Heart right ventricle (tissue), 16 donors: ENCODE results near the gene ARID2. TPM values are rescaled to one million over a fixed set of nuclear protein-coding genes. Genes with fewer than 3 reads are reported as not detected.

Experiments
- ATAC-seq, 8 donors: fragments of 200-7000 bp; cut with Tn5 transposase; one replicate each; pipeline ENCODE4 v1.9.1; 2020; ENCODE audit warnings: mild to moderate bottlenecking in 8 of 8, moderate library complexity in 8 of 8, moderate number of reproducible peaks in 1 of 8
- DNase-seq, 2 donors: peaks; one replicate each; pipeline ENCODE4 v3.0.0-alpha.2; 2020
- H3K27ac ChIP-seq, 10 donors: fragments of 200-600 bp; sonication (generic) in 2 of 10; one replicate each; pipeline versions ENCODE4 v1.5.0 to v1.8.0; 2020 to 2022; ENCODE audit warnings: mild to moderate bottlenecking in 3 of 10
- H3K27me3 ChIP-seq, 7 donors: fragments of 200-600 bp; one replicate each; pipeline ENCODE4 v1.8.0; 2021 to 2022; ENCODE audit warnings: mild to moderate bottlenecking in 2 of 7
- H3K36me3 ChIP-seq, 9 donors: fragments of 200-600 bp; sonication (generic) in 1 of 9; one replicate each; pipeline versions ENCODE4 v1.5.0 to v1.8.0; 2020 to 2022; ENCODE audit warnings: mild to moderate bottlenecking in 2 of 9
- H3K4me1 ChIP-seq, 9 donors: fragments of 200-600 bp; sonication (generic) in 1 of 9; one replicate each; pipeline versions ENCODE4 v1.5.0 to v1.8.0; 2020 to 2022; ENCODE audit warnings: mild to moderate bottlenecking in 4 of 9
- H3K4me3 ChIP-seq, 10 donors: fragments of 200-600 bp; sonication (generic) in 2 of 10; one replicate each; pipeline versions ENCODE4 v1.5.0 to v1.8.0; 2020 to 2022; ENCODE audit warnings: mild to moderate bottlenecking in 7 of 10, moderate library complexity in 2 of 10
- H3K9me3 ChIP-seq, 11 donors: fragments of 200-600 bp in 10 of 11; sonication (generic) in 2 of 11; one replicate each; pipeline versions ENCODE4 v1.5.0 to v1.8.0; 2013 to 2022; ENCODE audit warnings: mild to moderate bottlenecking in 2 of 11, control low read depth in 1 of 11, moderate library complexity in 1 of 11
- CTCF ChIP-seq, 9 donors: fragments of 200-600 bp; sonication (generic) in 2 of 9; IDR thresholded peaks; one replicate each; pipeline versions ENCODE4 v1.5.0 to v1.8.0; 2021 to 2022; ENCODE audit warnings: antibody characterized with exemption in 9 of 9, mild to moderate bottlenecking in 5 of 9, moderate library complexity in 1 of 9
- WGBS, 2 donors: extraction: QIAGEN DNeasy Blood & Tissue Kit; methylation state at CpG; one replicate each; pipeline ENCODE4 v1.1.7; 2013; ENCODE audit warnings: inconsistent platforms in 1 of 2; 5-methylcytosine and 5-hydroxymethylcytosine counted together
- intact Hi-C, 10 donors: fragments of 100-400 bp; cut with DNase I; formaldehyde crosslinking; loops; one replicate each; pipeline versions ENCODE4 v1.11.1 to v1.14.2; 2022
- polyA plus RNA-seq, 2 donors: library from polyadenylated mRNA; stranded (reverse); fragments of 200-250 nt; gene quantifications; one replicate each; pipeline ENCODE4 v1.2.3, GENCODE V29; 2013
- total RNA-seq, 10 donors: library from RNA; stranded (reverse); fragmentation: NEBNext Ultra II Directional in 3 of 10; extraction: Animal tissue kit (Norgen Biotek cat#: 25700) in 3 of 10; gene quantifications; one replicate each; pipeline versions ENCODE4 v1.2.1 to v1.2.4, GENCODE V29; 2021 to 2023
- donor health status: Arrhythmogenic right ventricular cardiomyopathy.
- donor health status: ischemic (EF 13 %, LVEDD 7.1; RV severe dilation, severe dysfunction).
- donor health status: healthy with polysubstance abuse.
- donor health status: DM: no; HTN: yes; CAD: no.
- donor health status: DM: no; HTN: no; CAD: no.
- donor health status: ischemic (EF 25% LVEDD 6.9; RV normal size, moderate dysfunction).
- donor health status: ischemic (EF 25% LVEDD 5.7; RV mildly dilated, moderate dysfunction).
- donor health status: healthy.
- donor health status: DM: yes; HTN: yes; CAD: no.
- donor health status: Ischemic cardiomyopathy.
- donor health status: ischemic (EF 35%, LVEDD 5.7; RV mildly dilated, moderate dysfunction).
- donor health status: nonischemic (EF 11% LVEDD 7.7; RV severe dilation, severe dysfunction).
- donor health status: DM: yes; HTN: yes; CAD: no.
- donor health status: PGD.
- donor health status: ischemic (EF 29% LVEDD 5.4; RV normal size, mild dysfunction).
- donor health status: nonischemic (EF 23%, LVEDD 6.1; RV moderate dilation, normal function).

The ARID2 gene
- total and polyA plus RNA-seq, 12 donors = 3.0 to 28.8 (median 18.6) TPM

- DNase-seq (no peak), ATAC-seq (no peak)
- Histone ChIP-seq H3K4me1 (peaks cover 0 to 15% (median 0%) of the 10 kb centered on the region in 9 donors), H3K27me3 (no peaks in the 10 kb centered on the region), H3K9me3 (peaks cover 0 to 6% (median 0%) of the 10 kb centered on the region in 11 donors), H3K27ac (no peak overlapping the region), H3K4me3 (no peak overlapping the region), H3K36me3 (peaks cover 0 to 33% (median 10%) of the 10 kb centered on the region in 9 donors)
- 65 to 68% methylated on average over 2 of the region's 2 CpGs for WGBS, 2 donors
- TF ChIP-seq CTCF (IDR thresholded peaks at IDR 0.05) = no peak
- intact Hi-C loops = no loop called here
These were observed 184.1 kb downstream of the ARID2 start for GRCh38 chr12:45913631-45914030.

GRCh38 chr12:45914090-45914489 is 184.6 kb downstream of the ARID2 start:
- H3K9me3 ChIP-seq = peaks cover 0 to 6% (median 0%) of the 10 kb centered on the region in 11 donors
- no peak overlapping the region for H3K27ac ChIP-seq
- intact Hi-C loops = no loop called here
- 49 to 54% methylated on average over 1 of the region's 1 CpG for WGBS, 2 donors
- no peak overlapping the region for H3K4me3 ChIP-seq
- peaks cover 0 to 33% (median 14%) of the 10 kb centered on the region in 9 donors for H3K36me3 ChIP-seq
- no peaks in the 10 kb centered on the region for H3K27me3 ChIP-seq
- ATAC-seq (peak in 1 of 8 donors; percentile 38), DNase-seq (no peak)
- peaks cover 0 to 15% (median 0%) of the 10 kb centered on the region in 9 donors for H3K4me1 ChIP-seq
- no peak for TF ChIP-seq CTCF (IDR thresholded peaks at IDR 0.05)

- Histone ChIP-seq H3K4me3 (no peak overlapping the region), H3K9me3 (peaks cover 0 to 6% (median 0%) of the 10 kb centered on the region in 11 donors), H3K27ac (no peak overlapping the region), H3K4me1 (peaks cover 0 to 15% (median 0%) of the 10 kb centered on the region in 9 donors), H3K36me3 (peaks cover 0 to 41% (median 19%) of the 10 kb centered on the region in 9 donors), H3K27me3 (no peaks in the 10 kb centered on the region)
- ATAC-seq (no peak), DNase-seq (no peak)
- intact Hi-C loops = no loop called here
- no peak for TF ChIP-seq CTCF (IDR thresholded peaks at IDR 0.05)
- 83 to 89% methylated on average over 2 of the region's 2 CpGs for WGBS, 2 donors
These were observed 185.9 kb downstream of the ARID2 start for GRCh38 chr12:45915405-45915804.

GRCh38 chr12:45918818-45919217 is 189.3 kb downstream of the ARID2 start:
- no peak for DNase-seq
- WGBS, 2 donors = 87 to 89% methylated on average over 3 of the region's 3 CpGs
- Histone ChIP-seq H3K36me3 (peaks cover 0 to 75% (median 39%) of the 10 kb centered on the region in 9 donors), H3K4me1 (no peaks in the 10 kb centered on the region), H3K9me3 (peaks cover 0 to 6% (median 0%) of the 10 kb centered on the region in 11 donors), H3K4me3 (no peak overlapping the region), H3K27ac (no peak overlapping the region), H3K27me3 (no peaks in the 10 kb centered on the region)
- TF ChIP-seq CTCF (IDR thresholded peaks at IDR 0.05) = no peak
- ATAC-seq = no peak
- intact Hi-C loops = no loop called here
